K562 treated with DMSO at 1 percent for 48 hours (cell line): ENCODE data around the gene OR4C16. TPM values are rescaled to one million over a fixed set of nuclear protein-coding genes. Genes with fewer than 3 reads are reported as not detected.

ENCODE experiments used
- total RNA-seq: library from RNA; unstranded; fragments of 300-600 nt; gene quantifications from 2 replicates; pipeline ENCODE4 v1.2.3, GENCODE V29; 2022; ENCODE audit warnings: low replicate concordance; ENCODE audit errors: extremely low read depth

The OR4C16 gene
- total RNA-seq: not detected in 2 replicates

DNA sequence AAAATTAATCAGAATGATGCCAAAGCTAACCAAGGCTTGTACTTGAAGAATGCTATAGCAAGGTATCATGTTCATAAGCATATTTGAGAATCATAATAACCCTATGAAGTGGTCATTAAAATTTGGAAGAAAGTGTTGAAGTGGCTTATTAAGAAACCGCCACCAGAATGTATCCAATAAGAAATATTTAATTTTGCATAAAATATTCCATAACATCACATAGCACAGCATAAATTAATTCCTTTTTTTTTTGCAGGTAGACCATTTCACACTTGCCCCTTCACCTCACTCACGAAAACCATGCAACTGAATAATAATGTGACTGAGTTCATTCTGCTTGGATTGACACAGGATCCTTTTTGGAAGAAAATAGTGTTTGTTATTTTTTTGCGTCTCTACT lies at the start of gene OR4C16:
Gene OR4C16 (plus strand): TSS at position 301 of the 400 bp plus-strand sequence. CDS start 0 bp downstream, at position 301.

GRCh38 chr11:55554169-55554568 lies 17.8 kb upstream of the OR4C16 start, which contains the start of gene OR4C15:
OR4C15 (plus strand) TSS chr11:55554469; CDS start chr11:55554469, 0 bp downstream.

DNA sequence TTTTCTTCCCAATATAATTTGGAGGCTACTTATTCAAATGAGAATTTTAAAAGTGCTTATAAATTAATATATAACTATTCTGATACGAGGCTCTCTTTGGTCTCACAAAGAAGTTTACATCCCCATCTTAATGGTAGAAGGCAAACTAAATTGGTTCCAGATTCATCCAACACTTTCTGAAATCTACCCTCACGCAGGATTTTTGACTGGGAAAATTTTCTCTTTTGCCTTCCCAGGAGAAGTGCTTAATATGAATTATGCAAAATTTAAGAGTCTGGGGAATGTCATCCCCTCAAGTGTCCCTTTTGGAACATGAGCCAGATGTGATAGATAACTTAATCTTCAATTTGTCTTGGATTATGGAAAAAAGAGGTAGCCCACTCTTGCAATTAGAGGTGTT lies 35.6 kb downstream of the OR4C16 start, which contains the start of gene OR4C11:
Gene OR4C11 (minus strand): TSS at position 101 of the 400 bp plus-strand sequence. CDS start 3,272 bp downstream, outside the sequence.

Other genes with a start within 250 kb of the OR4C16 start
- gene OR4A16, start 228.9 kb upstream of the OR4C16 start, total RNA-seq: not detected in 2 replicates
- gene OR4A15, start 204.2 kb upstream of the OR4C16 start, total RNA-seq: not detected in 2 replicates
- not detected in 2 replicates for gene OR4C15, start 17.7 kb upstream of the OR4C16 start, total RNA-seq
- gene OR4C11, start 35.5 kb downstream of the OR4C16 start, total RNA-seq: not detected in 2 replicates
- gene OR4P4, start 63.0 kb downstream of the OR4C16 start, total RNA-seq: not detected in 2 replicates
- gene OR4S2, start 76.2 kb downstream of the OR4C16 start, total RNA-seq: not detected in 2 replicates
- gene OR4C6, start 90.1 kb downstream of the OR4C16 start, total RNA-seq: not detected in 2 replicates
- gene OR5D13, start 201.3 kb downstream of the OR4C16 start, total RNA-seq: not detected in 2 replicates
- gene OR5D14, start 223.4 kb downstream of the OR4C16 start, total RNA-seq: not detected in 2 replicates
- not detected in 2 replicates for gene OR5L1, start 239.2 kb downstream of the OR4C16 start, total RNA-seq
- gene OR5D18, start 247.5 kb downstream of the OR4C16 start, total RNA-seq: not detected in 2 replicates